Esophagus muscularis mucosa (tissue), 3 donors: ENCODE measurements around the gene POP5.

Source experiments
- CTCF ChIP-seq, 3 experiments: fragments of 200-600 bp in 2 of 3; fragments of 450-650 bp in 1 of 3; sonication (generic) in 2 of 3; IDR thresholded peaks; one replicate each; pipeline ENCODE4 v1.5.1; 2017 to 2019; ENCODE audit warnings: antibody characterized with exemption in 3 of 3, mild to moderate bottlenecking in 2 of 3, moderate library complexity in 1 of 3
- POLR2A ChIP-seq: fragments of 450-650 bp; IDR thresholded peaks from one replicate; pipeline ENCODE4 v1.6.1; 2017; ENCODE audit warnings: antibody characterized with exemption, moderate library complexity, mild to moderate bottlenecking, low read depth

- no peak for TF ChIP-seq POLR2A
- no peak for TF ChIP-seq CTCF (IDR thresholded peaks at IDR 0.05)
Measured at GRCh38 chr12:120620624-120621023, 39.4 kb upstream of the POP5 start.
